ENCODE results near the gene TIMM17A. TPM values are rescaled to one million over a fixed set of nuclear protein-coding genes. Genes with fewer than 3 reads are reported as not detected.

TIMM17A gene
- total RNA-seq, 2 experiments from 2014 or later = 43.8 to 67.2 TPM

DNA sequence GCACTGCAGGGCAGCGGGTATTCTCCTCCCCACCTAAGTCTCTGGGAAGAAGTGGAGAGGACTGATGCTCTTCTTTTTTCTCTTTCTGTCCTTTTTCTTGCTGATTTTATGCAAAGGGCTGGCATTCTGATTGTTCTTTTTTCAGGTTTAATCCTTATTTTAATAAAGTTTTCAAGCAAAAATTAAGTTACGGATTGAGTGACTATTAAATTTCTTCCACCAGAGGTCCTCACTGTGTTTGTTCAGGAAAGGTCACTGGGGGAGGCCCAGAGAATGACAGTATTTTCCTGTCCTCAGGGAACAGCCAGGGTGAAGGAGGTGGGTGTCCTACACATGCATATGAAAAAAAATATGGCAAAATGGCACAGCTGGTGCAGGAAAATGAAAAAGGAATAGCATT is 50.7 kb downstream of the TIMM17A start:
- POLR2A ChIA-PET = no interaction called here
- H3K27ac ChIP-seq (ENCODE audit: low read depth, low read length, poor library complexity, severe bottlenecking) = no peak overlapping the region
- no peaks in the 10 kb centered on the region for H4K20me1 ChIP-seq (ENCODE audit: insufficient read depth, low read length)
- no peaks in the 10 kb centered on the region for H3K9me2 ChIP-seq (ENCODE audit: insufficient read depth, low read length)
- H3K4me3 ChIP-seq (ENCODE audit: low read depth, low read length, poor library complexity, severe bottlenecking) = no peak overlapping the region
- BruUV-seq (replicated peaks) = no TSS peak
- H3K4me1 ChIP-seq (ENCODE audit: insufficient read depth, low read length, poor library complexity, severe bottlenecking) = peaks cover 9% of the 10 kb centered on the region
- CTCF ChIA-PET (ENCODE audit: unreplicated experiment) = no interaction called here
- TF ChIP-seq CTCF (conservative IDR thresholded peaks at IDR 0.05; ENCODE audit: low read length) (peak; percentile 54; the same call in 1 of the 2 replicates), EZH2phosphoT487 (IDR thresholded peaks at IDR 0.05; ENCODE audit: borderline replicate concordance, low read depth, low read length) (no peak)
- no peak overlapping the region for H2AFZ ChIP-seq (ENCODE audit: low read length)
- H3K36me3 ChIP-seq (ENCODE audit: insufficient read depth, low read length) = no peaks in the 10 kb centered on the region
- H3K4me2 ChIP-seq (ENCODE audit: low read length) = no peak overlapping the region
- no peaks in the 10 kb centered on the region for H3K79me2 ChIP-seq (ENCODE audit: insufficient read depth, low read depth, low read length)
- H3K9me3 ChIP-seq (ENCODE audit: low read length) = no peaks in the 10 kb centered on the region
- DNase-seq (ENCODE audit: low spot score) = no peak
- intact Hi-C loops (cut with micrococcal nuclease; ENCODE audit: unreplicated experiment) = no loop called here

DNA sequence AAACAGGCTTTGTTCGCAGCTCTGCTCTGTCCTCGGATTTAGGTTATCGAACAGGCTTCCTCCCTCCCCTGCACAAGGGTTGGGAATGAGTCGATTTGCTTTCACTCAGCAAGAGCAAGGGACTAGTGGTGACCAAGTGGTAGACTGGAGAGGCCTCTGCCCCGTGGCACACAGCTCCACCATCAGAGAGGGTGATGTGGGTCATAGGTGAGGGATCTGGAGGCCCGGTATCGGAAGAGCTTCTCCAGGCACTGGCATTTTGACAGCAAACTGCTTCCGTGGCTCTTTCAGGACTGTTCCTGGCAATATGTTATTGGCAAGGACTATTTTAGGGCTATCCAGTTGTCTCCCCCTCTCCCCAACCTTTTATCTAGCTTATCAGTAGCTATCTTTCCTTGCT is 52.0 kb downstream of the TIMM17A start:
- Histone ChIP-seq H3K9me2 (ENCODE audit: insufficient read depth, low read length) (no peaks in the 10 kb centered on the region), H3K4me3 (ENCODE audit: low read depth, low read length, poor library complexity, severe bottlenecking) (no peak overlapping the region), H3K4me1 (ENCODE audit: insufficient read depth, low read length, poor library complexity, severe bottlenecking) (peaks cover 9% of the 10 kb centered on the region), H4K20me1 (ENCODE audit: insufficient read depth, low read length) (no peaks in the 10 kb centered on the region), H2AFZ (ENCODE audit: low read length) (no peak overlapping the region), H3K4me2 (ENCODE audit: low read length) (no peak overlapping the region), H3K36me3 (ENCODE audit: insufficient read depth, low read length) (no peaks in the 10 kb centered on the region), H3K27ac (ENCODE audit: low read depth, low read length, poor library complexity, severe bottlenecking) (no peak overlapping the region), H3K79me2 (ENCODE audit: insufficient read depth, low read depth, low read length) (no peaks in the 10 kb centered on the region), H3K9me3 (ENCODE audit: low read length) (no peaks in the 10 kb centered on the region)
- no TSS peak for BruUV-seq (replicated peaks)
- ChIA-PET CTCF (ENCODE audit: unreplicated experiment) (interaction anchor here (0.6 kb wide), 1 partner anchor 22 kb away, joined by 3 read pairs; no protein-coding TSS in a partner anchor), POLR2A (interaction anchor here (0.6 kb wide), 1 partner anchor 124 kb away, joined by 3 read pairs; no protein-coding TSS in a partner anchor)
- intact Hi-C loops (cut with micrococcal nuclease; ENCODE audit: unreplicated experiment) = no loop called here
- TF ChIP-seq EZH2phosphoT487 (IDR thresholded peaks at IDR 0.05; ENCODE audit: borderline replicate concordance, low read depth, low read length) (no peak), CTCF (conservative IDR thresholded peaks at IDR 0.05; ENCODE audit: low read length) (no peak)
- DNase-seq (ENCODE audit: low spot score) = no peak

DNA sequence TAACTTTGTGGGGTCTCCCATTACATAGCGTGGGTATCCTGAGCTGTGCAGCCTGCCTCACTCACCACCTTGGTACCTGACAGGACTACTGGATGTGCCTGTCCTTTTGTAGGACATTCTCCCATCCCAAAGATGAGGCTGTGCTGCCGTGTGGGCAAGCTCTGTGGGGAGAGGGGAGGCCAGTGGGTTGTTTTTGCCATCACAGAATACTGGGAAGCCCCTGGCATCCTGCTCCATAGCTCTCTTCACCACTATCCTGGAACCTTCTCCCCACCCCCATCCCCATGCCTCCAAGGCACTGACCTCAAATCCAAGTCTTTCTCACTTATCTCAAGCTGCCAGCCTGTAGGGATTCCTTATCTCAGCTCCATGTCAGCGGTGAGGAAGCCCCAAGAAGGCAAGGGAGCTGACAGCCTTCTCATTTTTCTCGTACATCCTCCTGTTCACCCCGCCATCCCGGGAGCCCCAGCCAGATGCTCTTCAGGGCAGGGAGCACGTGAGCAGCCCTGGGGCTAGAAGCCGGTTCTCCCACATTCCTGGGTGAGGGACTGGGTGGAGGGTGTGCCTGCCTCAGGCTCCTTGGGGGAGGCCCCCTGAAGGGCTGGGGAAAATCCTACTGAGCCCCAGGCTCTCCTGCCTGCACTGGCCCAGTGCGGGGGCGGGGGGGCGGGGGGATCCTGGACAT is 52.6 kb downstream of the TIMM17A start:
- Histone ChIP-seq H3K4me2 (ENCODE audit: low read length) (no peak overlapping the region), H2AFZ (ENCODE audit: low read length) (no peak overlapping the region), H3K4me3 (ENCODE audit: low read depth, low read length, poor library complexity, severe bottlenecking) (no peak overlapping the region), H4K20me1 (ENCODE audit: insufficient read depth, low read length) (no peaks in the 10 kb centered on the region), H3K27ac (ENCODE audit: low read depth, low read length, poor library complexity, severe bottlenecking) (no peak overlapping the region), H3K9me2 (ENCODE audit: insufficient read depth, low read length) (no peaks in the 10 kb centered on the region), H3K36me3 (ENCODE audit: insufficient read depth, low read length) (no peaks in the 10 kb centered on the region), H3K79me2 (ENCODE audit: insufficient read depth, low read depth, low read length) (no peaks in the 10 kb centered on the region), H3K9me3 (ENCODE audit: low read length) (no peaks in the 10 kb centered on the region), H3K4me1 (ENCODE audit: insufficient read depth, low read length, poor library complexity, severe bottlenecking) (peaks cover 9% of the 10 kb centered on the region)
- no TSS peak for BruUV-seq (replicated peaks)
- no peak for DNase-seq (ENCODE audit: low spot score)
- ChIA-PET POLR2A (interaction anchor here (0.6 kb wide), 2 partner anchors 124 to 1629 kb away, joined by 3 to 5 read pairs; no protein-coding TSS in a partner anchor), CTCF (ENCODE audit: unreplicated experiment) (no interaction called here)
- TF ChIP-seq CTCF (conservative IDR thresholded peaks at IDR 0.05; ENCODE audit: low read length) (no peak), EZH2phosphoT487 (IDR thresholded peaks at IDR 0.05; ENCODE audit: borderline replicate concordance, low read depth, low read length) (no peak)
- intact Hi-C loops (cut with micrococcal nuclease; ENCODE audit: unreplicated experiment) = no loop called here

All from OCI-LY7 (cell line).